ENCODE measurements around the gene CDON. TPM values are rescaled to one million over a fixed set of nuclear protein-coding genes. Genes with fewer than 3 reads are reported as not detected.

The CDON gene
- total RNA-seq, 6 donors from 2014 or later = 4.0 to 24.2 (median 13.5) TPM

GRCh38 chr11:126024123-126024522, 38.5 kb downstream of the CDON start:
- no peaks in the 10 kb centered on the region for H3K27me3 ChIP-seq
- no peak overlapping the region for H3K27ac ChIP-seq
- H3K9me3 ChIP-seq = no peaks in the 10 kb centered on the region
- no peaks in the 10 kb centered on the region for H3K36me3 ChIP-seq
- H3K4me1 ChIP-seq = no peaks in the 10 kb centered on the region
- WGBS, 2 donors = 82 to 84% methylated on average over 5 of the region's 5 CpGs
- DNase-seq (no peak), ATAC-seq (ENCODE audit: low FRiP score in 2 of 2) (peak in 1 of 2 donors; percentile 87)
- H3K4me3 ChIP-seq = no peak overlapping the region
- no peak for TF ChIP-seq POLR2AphosphoS5 (IDR thresholded peaks at IDR 0.05)

- Histone ChIP-seq H3K4me3 (no peak overlapping the region), H3K27me3 (no peaks in the 10 kb centered on the region), H3K9me3 (no peaks in the 10 kb centered on the region), H3K4me1 (no peaks in the 10 kb centered on the region), H3K36me3 (no peaks in the 10 kb centered on the region), H3K27ac (no peak overlapping the region)
- DNase-seq (no peak), ATAC-seq (ENCODE audit: low FRiP score in 2 of 2) (no peak)
- TF ChIP-seq POLR2AphosphoS5 (IDR thresholded peaks at IDR 0.05) (no peak), EP300 (IDR thresholded peaks at IDR 0.05) (no peak), POLR2A (IDR thresholded peaks at IDR 0.05) (no peak), CTCF (IDR thresholded peaks at IDR 0.05) (no peak)
- WGBS, 2 donors = 65 to 74% methylated on average over 2 of the region's 2 CpGs
Measured at GRCh38 chr11:126012852-126013251, 49.8 kb downstream of the CDON start.

GRCh38 chr11:126011754-126012153, 50.9 kb downstream of the CDON start:
- ATAC-seq (ENCODE audit: low FRiP score in 2 of 2) = no peak
- 88 to 89% methylated on average over 4 of the region's 4 CpGs for WGBS, 2 donors
- no peaks in the 10 kb centered on the region for H3K4me1 ChIP-seq

GRCh38 chr11:126011265-126011664, 51.4 kb downstream of the CDON start:
- TF ChIP-seq POLR2AphosphoS5 (IDR thresholded peaks at IDR 0.05) = no peak
- TF ChIP-seq POLR2A (IDR thresholded peaks at IDR 0.05) = no peak
- TF ChIP-seq EP300 (IDR thresholded peaks at IDR 0.05) = no peak
- TF ChIP-seq CTCF (IDR thresholded peaks at IDR 0.05) = no peak
- H3K4me1 ChIP-seq = no peaks in the 10 kb centered on the region
- WGBS, 2 donors = 67 to 74% methylated on average over 3 of the region's 3 CpGs
- DNase-seq (no peak), ATAC-seq (ENCODE audit: low FRiP score in 2 of 2) (no peak)
- H3K4me3 ChIP-seq = no peak overlapping the region
- H3K27ac ChIP-seq = no peak overlapping the region
- H3K27me3 ChIP-seq = no peaks in the 10 kb centered on the region
- H3K36me3 ChIP-seq = no peaks in the 10 kb centered on the region
- H3K9me3 ChIP-seq = no peaks in the 10 kb centered on the region

More at GRCh38 chr11:126011754-126012153, 50.9 kb downstream of the CDON start:
- no peak overlapping the region for H3K4me3 ChIP-seq
- DNase-seq = no peak
- no peaks in the 10 kb centered on the region for H3K36me3 ChIP-seq
- TF ChIP-seq POLR2AphosphoS5 (IDR thresholded peaks at IDR 0.05) (no peak), CTCF (IDR thresholded peaks at IDR 0.05) (no peak), EP300 (IDR thresholded peaks at IDR 0.05) (no peak), POLR2A (IDR thresholded peaks at IDR 0.05) (no peak)
- no peaks in the 10 kb centered on the region for H3K27me3 ChIP-seq
- H3K27ac ChIP-seq = no peak overlapping the region
- H3K9me3 ChIP-seq = no peaks in the 10 kb centered on the region

GRCh38 chr11:126008956-126009355, 53.7 kb downstream of the CDON start:
- Histone ChIP-seq H3K4me3 (no peak overlapping the region), H3K9me3 (no peaks in the 10 kb centered on the region), H3K27me3 (no peaks in the 10 kb centered on the region), H3K4me1 (no peaks in the 10 kb centered on the region), H3K36me3 (no peaks in the 10 kb centered on the region), H3K27ac (no peak overlapping the region)
- DNase-seq (no peak), ATAC-seq (ENCODE audit: low FRiP score in 2 of 2) (no peak)
- TF ChIP-seq POLR2A (IDR thresholded peaks at IDR 0.05) = no peak
- no peak for TF ChIP-seq POLR2AphosphoS5 (IDR thresholded peaks at IDR 0.05)
- no peak for TF ChIP-seq CTCF (IDR thresholded peaks at IDR 0.05)
- TF ChIP-seq EP300 (IDR thresholded peaks at IDR 0.05) = no peak
- 81 to 87% methylated on average over 8 of the region's 8 CpGs for WGBS, 2 donors
